ENCODE measurements around the gene COMT. TPM values are rescaled to one million over a fixed set of nuclear protein-coding genes. Genes with fewer than 3 reads are reported as not detected.
A peak's percentile ranks its signal among the peaks of the same experiment; 100 is the strongest.

Gene COMT
- total and polyA plus RNA-seq, 2 of the 4 experiments (the other 2 are of a cell fraction), result 202 to 347 TPM

DNA sequence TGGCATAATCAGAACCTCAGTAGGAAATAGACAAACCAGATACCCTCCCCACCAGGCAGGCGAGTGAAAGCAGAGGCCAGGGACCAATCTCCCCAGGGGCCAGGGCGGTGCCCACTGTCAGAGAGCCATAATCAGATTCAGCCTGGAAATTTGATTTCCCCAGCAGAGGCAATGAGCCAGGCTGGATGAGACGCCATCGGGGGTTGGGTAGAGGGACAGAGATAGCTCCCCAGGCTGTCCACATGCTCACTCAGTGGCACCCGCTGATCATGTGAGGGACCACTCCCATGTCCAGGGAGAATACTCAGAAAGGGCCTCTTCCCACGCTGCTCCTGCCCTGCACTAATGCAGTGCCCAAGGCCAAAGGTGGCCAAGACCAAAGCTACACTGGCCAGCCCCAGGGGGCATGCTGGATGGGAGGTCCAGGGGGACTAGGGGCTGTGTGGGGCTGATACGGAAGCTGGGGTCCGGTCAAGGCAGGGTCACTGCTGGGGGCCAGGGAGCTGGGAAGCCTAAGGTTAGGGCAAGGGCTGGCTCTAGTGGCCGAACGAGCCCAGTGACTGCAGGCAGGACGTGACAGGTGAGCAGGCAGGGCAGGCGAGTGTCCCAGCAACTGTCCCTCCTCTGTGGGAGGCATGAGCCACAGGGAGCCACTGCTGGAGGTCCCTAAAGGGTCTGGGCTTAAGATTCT is 55.3 kb downstream of the COMT start:
- intact Hi-C loops (cut with micrococcal nuclease), result no loop called here
- H3K36me3 ChIP-seq (ENCODE audit: control insufficient read depth, insufficient read depth, low read length), result no peaks in the 10 kb centered on the region
- H2AFZ ChIP-seq (replicated peaks; ENCODE audit: low read length, poor library complexity), result no peak overlapping the region
- H3K18ac ChIP-seq (ENCODE audit: low read depth, low read length), result no peak overlapping the region
- H3K4me1 ChIP-seq (ENCODE audit: control insufficient read depth, insufficient read depth, low read length), result peaks cover 12% of the 10 kb centered on the region
- no peaks in the 10 kb centered on the region for H4K20me1 ChIP-seq (ENCODE audit: insufficient read depth, low read length)
- CTCF ChIA-PET, result no interaction called here
- H2AK5ac ChIP-seq (ENCODE audit: low read depth, low read length), result 0 out of 2 replicates have a peak overlapping the region, but pooled peaks have one; percentile 21
- H3K27me3 ChIP-seq (ENCODE audit: control insufficient read depth, insufficient read depth, low read length), result peaks cover 2% of the 10 kb centered on the region; the same call in 1 of the 2 replicates
- dilution Hi-C loops (cut with HindIII; ENCODE audit: low sequenced_read_pairs, unreplicated experiment), result no loop called here
- no peak overlapping the region for H3K27ac ChIP-seq (ENCODE audit: insufficient read depth, low read length)
- H3K23ac ChIP-seq (ENCODE audit: low read depth, low read length), result no peak overlapping the region
- no peak overlapping the region for H4K5ac ChIP-seq (ENCODE audit: low read depth, low read length)
- H3K4me3 ChIP-seq (ENCODE audit: insufficient read depth, low read depth, low read length), result no peak overlapping the region
- no peak overlapping the region for H2BK5ac ChIP-seq (ENCODE audit: low read depth, low read length, poor library complexity, severe bottlenecking)
- no peak overlapping the region for H3K4me2 ChIP-seq (ENCODE audit: low read depth, low read length)
- H2AK9ac ChIP-seq (replicated peaks; ENCODE audit: low read depth, low read length, poor library complexity), result peak overlapping the region; percentile 63
- no peak overlapping the region for H3K14ac ChIP-seq (replicated peaks; ENCODE audit: low read depth, low read length)
- 90% methylated on average over 4 of the region's 12 CpGs; no CpG with 5 or more reads in 1 of the 2 experiments for WGBS, 2 experiments (ENCODE audit: extremely low coverage in 2 of 2, insufficient read length in 1 of 2)
- ATAC-seq (ENCODE audit: low read depth) (no peak), DNase-seq (no peak)
- in situ Hi-C loops (cut with MboI; ENCODE audit: low sequenced_read_pairs), result no loop called here
- H3K9ac ChIP-seq (ENCODE audit: low read depth, low read length), result no peak overlapping the region
- 0 out of 2 replicates have a peak, but pooled peaks cover 7% of the 10 kb centered on the region for H3K9me1 ChIP-seq (ENCODE audit: insufficient read depth, low read length)
- no peak overlapping the region; the same call in 1 of the 2 replicates for H3K4ac ChIP-seq (ENCODE audit: low read depth, low read length)
- no peak overlapping the region for H2BK15ac ChIP-seq (ENCODE audit: low read depth, low read length)
- no peak overlapping the region for H4K8ac ChIP-seq (ENCODE audit: low read depth in 2 of 2, low read length in 2 of 2)
- no peaks in the 10 kb centered on the region for H3K79me1 ChIP-seq (ENCODE audit: low read depth in 1 of 2, low read length in 2 of 2)
- BruUV-seq (replicated peaks), result no TSS peak
- H2BK20ac ChIP-seq (ENCODE audit: low read depth, low read length), result no peak overlapping the region
- TF ChIP-seq MAFK (IDR thresholded peaks at IDR 0.05; ENCODE audit: low read depth, low read length) (no peak), CEBPB (IDR thresholded peaks at IDR 0.05; ENCODE audit: low read depth, low read length) (no peak), NFE2L2 (IDR thresholded peaks at IDR 0.05; ENCODE audit: low read depth, low read length) (no peak), MXI1 (IDR thresholded peaks at IDR 0.05; ENCODE audit: borderline replicate concordance, low read depth, low read length) (no peak)
- TF ChIP-seq, protein P1, sequence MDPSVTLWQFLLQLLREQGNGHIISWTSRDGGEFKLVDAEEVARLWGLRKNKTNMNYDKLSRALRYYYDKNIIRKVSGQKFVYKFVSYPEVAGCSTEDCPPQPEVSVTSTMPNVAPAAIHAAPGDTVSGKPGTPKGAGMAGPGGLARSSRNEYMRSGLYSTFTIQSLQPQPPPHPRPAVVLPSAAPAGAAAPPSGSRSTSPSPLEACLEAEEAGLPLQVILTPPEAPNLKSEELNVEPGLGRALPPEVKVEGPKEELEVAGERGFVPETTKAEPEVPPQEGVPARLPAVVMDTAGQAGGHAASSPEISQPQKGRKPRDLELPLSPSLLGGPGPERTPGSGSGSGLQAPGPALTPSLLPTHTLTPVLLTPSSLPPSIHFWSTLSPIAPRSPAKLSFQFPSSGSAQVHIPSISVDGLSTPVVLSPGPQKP (IDR thresholded peaks at IDR 0.05; ENCODE audit: borderline replicate concordance, low read depth, low read length), result no peak
- TF ChIP-seq, protein P2, sequence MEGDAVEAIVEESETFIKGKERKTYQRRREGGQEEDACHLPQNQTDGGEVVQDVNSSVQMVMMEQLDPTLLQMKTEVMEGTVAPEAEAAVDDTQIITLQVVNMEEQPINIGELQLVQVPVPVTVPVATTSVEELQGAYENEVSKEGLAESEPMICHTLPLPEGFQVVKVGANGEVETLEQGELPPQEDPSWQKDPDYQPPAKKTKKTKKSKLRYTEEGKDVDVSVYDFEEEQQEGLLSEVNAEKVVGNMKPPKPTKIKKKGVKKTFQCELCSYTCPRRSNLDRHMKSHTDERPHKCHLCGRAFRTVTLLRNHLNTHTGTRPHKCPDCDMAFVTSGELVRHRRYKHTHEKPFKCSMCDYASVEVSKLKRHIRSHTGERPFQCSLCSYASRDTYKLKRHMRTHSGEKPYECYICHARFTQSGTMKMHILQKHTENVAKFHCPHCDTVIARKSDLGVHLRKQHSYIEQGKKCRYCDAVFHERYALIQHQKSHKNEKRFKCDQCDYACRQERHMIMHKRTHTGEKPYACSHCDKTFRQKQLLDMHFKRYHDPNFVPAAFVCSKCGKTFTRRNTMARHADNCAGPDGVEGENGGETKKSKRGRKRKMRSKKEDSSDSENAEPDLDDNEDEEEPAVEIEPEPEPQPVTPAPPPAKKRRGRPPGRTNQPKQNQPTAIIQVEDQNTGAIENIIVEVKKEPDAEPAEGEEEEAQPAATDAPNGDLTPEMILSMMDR (conservative IDR thresholded peaks at IDR 0.05; ENCODE audit: low read depth, low read length), result no peak
- H4K91ac ChIP-seq (ENCODE audit: insufficient read depth, low read depth, low read length), result no peak overlapping the region
- no peak overlapping the region for H3K56ac ChIP-seq (ENCODE audit: extremely low read depth, insufficient read depth, low read length)
- no peak overlapping the region for H2BK120ac ChIP-seq (ENCODE audit: low read depth, low read length)
- POLR2A ChIA-PET (ENCODE audit: unreplicated experiment), result no interaction called here
- H3K9me3 ChIP-seq (ENCODE audit: control insufficient read depth, insufficient read depth, low read length), result no peaks in the 10 kb centered on the region
